Stimulated activated CD4-positive, alpha-beta T cell treated with anti-CD3 and anti-CD28 coated beads, TNF-alpha, amount 100 ng/mL, for 4 hours (primary cell): ENCODE measurements around the gene CTF1.
A peak's percentile ranks its signal among the peaks of the same experiment; 100 is the strongest.
"Not testable (repeated sequence)": the region's sequence is repeated elsewhere in the genome, so short reads cannot be mapped to it uniquely, and the experiment has no call there.

ENCODE experiments used
- DNase-seq, 3 experiments: peaks; one replicate each; pipeline ENCODE4 v3.0.0-alpha.2; 2020; ENCODE audit warnings: low read depth in 3 of 3

The CTF1 gene

DNA sequence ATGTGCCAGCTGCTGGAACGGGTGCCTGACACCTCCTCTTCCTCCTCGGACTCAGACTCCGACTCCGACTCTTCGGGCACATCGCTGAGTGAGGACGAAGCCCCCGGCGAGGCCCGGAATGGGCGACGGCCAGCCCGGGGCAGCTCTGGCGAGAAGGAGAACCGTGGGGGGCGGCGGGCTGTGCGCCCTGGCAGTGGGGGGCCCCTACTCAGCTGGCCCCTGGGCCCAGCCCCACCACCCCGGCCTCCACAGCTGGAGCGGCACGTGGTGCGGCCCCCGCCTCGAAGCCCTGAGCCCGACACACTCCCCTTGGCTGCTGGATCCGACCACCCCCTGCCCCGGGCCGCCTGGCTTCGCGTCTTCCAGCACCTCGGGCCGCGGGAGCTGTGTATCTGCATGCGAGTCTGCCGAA, 33.8 kb downstream of the CTF1 start:
- DNase-seq: no peak

DNA sequence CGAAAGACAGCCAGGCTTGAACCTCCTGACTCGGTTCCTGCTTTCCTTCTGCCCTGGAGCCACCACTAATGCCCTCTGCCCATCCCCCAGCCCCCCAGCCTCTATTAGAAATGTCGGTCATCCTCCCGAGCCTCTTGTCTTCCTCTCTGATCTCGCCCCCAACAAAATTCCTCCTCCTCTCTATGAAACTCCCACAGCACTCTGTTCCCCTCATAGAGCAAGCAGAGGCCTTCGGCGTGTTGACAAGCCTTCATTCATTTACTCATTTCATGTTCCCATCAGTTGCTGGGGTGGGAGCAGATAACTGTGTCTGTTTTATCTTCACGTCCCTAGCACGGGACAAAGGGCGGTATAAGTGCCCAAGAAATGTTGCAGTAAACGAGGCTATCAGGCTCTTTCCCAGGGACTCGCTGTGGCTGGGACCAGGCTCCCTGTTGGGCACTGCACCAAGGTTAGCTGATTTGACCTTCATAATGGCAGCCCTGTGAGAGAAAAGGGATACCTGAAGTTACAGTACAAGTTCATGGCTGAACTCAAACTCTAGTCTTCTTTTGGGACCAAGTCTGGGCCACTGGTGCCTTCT, 34.7 kb downstream of the CTF1 start:
- no peak for DNase-seq

DNA sequence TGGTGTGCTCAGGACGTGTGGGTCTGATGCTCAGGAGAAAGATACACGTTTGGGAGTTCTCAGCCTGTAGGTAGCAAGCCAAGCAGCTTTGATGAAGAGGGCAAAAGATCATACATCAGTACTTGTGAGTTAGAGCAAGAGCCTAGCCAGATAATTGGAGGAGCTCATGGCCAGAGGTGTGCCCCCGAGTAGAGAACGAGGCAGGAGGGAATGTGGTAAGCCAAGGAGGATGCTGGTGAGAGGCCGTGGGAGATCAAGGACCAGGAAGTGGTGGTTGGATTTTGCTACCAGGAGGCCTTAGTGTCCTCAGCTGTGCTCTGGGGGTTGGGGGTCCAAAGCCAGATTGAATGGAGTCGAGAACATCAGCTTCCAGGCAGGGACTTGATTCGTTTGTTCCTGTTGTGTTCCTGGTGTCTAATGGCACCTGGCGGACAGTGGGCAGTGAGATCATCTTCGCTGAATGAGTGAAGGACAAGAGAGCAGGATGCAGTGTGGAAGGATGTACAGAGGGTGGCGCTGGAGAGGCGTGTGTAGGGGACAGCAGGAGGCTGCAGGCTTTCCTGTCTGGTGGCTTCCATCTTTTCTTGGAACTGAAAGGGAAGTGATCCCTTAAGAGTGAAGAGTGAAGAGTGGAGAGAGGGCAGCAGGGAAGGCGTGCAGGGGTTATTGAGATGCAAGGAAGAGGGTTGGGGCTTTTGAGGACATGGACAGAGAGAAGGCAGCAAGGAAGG, 38.6 kb downstream of the CTF1 start:
- DNase-seq: no peak

DNA sequence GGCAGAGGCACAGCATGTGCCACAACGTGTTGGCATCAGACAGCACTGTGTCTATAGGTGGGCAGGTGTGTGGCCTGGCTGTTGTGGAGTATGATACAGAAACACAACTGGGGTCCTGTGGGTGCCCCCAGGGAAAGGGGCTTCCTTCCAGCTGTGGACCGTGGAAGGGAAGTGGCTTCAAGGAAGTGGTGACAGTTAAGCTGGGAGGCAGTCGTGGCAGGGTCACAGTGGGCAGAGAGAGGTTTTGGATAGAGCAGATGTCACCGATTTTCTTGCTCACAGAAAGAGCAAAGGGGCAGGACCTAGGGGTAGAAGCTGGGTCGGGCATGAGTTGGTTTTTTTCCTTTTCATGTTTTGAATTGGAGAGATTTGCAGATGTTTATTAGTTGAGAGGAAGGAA, 41.3 kb downstream of the CTF1 start:
- no peak for DNase-seq

DNA sequence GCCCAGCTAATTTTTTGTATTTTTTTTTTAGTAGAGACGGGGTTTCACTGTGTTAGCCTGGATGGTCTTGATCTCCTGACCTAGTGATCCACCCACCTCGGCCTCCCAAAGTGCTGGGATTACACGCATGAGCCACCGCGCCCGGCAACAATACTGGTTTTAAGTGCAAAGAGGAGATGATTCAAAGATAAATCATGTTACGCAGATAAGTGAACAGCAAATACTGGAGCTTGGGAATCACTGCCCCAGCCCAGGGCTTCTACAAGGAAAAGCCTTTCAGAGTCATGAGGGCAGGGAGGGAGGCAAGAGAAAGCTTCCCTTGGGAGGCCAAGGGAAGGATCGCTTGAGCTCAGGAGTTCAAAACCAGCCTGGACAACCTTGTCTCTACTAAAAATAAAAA, 43.2 kb downstream of the CTF1 start:
- DNase-seq: not testable (repeated sequence)

DNA sequence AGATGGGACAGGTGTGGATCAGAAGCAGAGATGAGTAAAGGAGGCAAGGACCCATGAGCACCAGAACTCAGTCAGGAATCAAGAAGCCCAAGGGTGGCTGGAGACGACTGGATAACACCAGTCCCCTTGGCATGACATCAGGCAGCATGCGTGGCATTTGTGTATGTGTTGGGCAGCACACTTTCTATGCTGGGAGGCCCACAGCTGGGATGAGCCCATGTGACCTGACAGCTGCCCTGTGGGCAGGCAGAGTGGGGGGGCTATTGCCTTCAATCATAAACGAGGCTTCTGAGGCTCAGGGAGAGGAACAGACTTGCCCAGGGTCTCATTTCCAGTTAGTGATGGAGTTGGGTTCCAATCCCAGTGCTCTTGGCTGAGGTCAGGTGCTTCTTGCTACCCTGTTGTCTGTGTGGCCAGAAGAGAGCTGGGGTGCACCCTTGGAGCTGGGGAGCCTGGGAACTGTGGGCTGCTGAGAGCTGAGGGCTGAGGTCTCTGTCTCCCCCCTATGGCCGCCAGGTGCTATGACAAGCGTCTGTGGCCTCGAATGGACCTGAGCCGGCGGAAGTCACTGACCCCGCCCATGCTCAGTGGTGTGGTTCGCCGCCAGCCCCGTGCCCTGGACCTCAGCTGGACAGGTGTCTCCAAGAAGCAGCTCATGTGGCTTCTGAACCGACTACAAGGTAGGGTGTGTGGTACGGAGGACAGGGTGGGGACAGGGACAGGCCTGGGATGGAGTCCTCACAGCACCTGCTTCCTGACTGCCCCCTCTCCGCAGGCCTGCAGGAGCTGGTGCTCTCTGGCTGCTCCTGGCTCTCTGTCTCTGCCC, 45.4 kb downstream of the CTF1 start:
- DNase-seq: peak in 1 of 3 experiments; percentile 38

DNA sequence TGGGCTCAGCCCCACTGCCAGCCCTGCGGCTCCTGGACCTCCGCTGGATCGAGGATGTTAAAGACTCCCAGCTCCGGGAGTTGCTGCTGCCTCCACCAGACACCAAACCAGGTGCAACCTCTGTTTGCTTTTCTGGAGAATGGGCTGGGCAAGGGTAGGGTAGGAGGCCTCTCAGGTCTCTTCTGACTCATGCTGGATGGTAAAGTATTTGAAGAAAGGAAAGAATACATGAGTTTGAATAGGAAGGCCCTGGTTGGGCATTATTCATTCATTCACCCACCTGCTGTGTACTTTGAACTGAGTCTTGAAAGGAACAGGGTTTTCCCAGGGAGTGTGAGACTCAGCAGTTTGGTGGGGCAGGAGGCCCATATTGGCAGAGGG, 46.0 kb downstream of the CTF1 start:
- DNase-seq: no peak

DNA sequence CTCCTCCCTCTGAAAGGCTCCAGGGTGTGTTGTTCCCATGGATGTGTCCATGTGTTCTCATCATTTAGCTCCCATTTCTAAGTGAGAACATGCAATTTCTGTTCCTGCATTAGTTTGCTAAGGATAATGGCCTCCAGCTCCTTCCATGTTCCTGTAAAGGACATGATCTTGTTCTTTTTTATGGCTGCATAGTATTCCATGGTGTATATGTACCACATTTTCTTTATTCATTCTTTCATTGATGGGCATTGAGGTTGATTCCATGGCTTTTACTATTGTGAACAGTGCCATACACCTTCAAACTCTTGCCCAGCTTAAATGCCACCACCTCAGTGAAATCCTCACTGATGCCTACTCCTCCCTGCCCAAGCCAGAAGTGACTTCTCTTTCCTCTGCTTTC, 47.9 kb downstream of the CTF1 start:
- DNase-seq: no peak

DNA sequence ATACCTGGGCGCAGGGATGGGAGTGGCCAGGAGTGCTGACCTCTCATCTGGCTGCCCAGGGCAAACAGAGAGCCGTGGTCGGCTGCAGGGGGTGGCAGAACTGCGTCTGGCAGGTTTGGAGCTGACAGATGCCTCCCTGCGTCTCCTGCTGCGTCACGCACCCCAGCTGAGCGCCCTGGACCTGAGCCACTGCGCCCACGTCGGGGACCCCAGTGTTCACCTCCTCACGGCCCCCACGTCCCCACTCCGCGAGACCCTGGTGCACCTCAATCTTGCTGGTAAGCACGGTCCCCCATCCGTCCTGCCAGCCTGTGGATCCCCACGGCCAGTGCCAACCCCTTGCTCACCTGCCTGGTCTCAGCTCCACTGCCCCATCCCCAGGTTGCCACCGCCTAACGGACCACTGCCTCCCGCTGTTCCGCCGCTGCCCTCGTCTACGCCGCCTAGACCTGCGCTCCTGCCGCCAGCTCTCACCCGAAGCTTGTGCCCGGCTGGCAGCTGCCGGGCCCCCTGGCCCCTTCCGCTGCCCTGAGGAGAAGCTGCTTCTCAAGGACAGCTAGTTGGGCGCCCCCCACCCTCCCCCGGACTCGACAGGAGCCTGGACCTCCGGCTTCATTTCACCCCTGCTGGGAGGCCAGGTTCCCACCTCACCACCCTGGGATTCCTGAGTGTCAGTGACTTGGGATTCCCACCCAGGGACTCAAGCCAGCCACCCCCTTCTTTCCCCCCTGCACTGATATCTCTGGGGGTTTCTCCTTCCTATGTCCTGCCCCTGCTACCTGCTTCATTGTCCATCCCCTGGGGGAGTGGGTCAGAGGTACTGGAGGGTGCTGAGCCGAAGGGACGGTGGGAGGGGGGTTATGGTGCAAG, 50.5 kb downstream of the CTF1 start:
- no peak for DNase-seq

DNA sequence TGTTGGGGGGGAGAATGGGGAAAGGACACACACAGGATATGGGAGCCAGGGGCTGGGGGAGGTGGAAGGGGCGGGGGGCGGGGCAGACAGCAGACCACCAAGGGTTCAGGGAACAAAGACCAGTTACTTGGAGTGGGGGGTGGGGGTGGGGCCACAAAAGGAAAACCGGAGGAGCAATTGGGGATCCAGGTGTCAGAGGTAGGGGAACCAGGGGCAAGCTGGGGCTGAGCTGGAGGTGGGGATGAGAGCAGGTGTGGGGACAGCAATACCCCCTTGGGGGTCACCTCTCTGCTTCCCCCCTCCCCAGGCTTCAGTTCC, 51.1 kb downstream of the CTF1 start:
- no peak for DNase-seq

DNA sequence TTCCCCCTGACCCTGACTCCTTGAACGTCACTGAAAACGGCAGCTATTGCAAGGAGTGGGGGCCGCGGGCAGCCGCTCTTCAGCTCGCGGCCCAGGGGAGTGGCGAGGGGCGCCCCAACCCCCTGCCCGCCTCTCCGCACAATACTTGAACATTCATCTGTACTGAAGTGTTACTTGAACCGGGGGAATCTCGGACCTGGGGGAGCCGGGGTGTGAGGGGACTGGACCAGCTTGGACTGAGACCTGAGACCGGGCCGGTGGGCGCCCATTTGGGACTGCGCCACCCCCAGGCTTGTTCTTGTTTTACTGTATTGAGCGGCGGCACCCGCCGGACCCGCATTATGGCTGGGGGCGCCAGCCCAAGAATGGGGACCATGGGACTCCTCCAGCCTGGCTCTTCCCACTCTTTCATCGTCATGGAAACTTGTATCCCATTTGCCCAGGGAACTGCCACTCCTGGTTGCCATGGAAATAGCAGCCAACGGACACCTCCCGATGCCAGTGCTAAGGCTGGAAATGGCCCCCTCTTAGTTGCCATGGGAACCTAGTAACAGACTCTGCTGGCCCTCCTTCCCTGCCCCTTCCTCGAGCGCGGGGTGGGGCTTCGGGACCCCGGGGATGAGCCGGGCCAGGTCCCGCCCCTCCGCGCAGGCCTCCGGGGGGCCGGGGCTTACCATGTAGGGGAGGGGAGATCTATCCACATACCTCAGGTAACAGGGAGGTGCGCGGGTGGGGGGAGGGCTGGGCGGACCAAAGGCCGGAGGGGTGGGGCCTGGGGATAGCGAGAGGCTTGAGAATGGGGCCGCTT, 51.6 kb downstream of the CTF1 start:
- DNase-seq: no peak

DNA sequence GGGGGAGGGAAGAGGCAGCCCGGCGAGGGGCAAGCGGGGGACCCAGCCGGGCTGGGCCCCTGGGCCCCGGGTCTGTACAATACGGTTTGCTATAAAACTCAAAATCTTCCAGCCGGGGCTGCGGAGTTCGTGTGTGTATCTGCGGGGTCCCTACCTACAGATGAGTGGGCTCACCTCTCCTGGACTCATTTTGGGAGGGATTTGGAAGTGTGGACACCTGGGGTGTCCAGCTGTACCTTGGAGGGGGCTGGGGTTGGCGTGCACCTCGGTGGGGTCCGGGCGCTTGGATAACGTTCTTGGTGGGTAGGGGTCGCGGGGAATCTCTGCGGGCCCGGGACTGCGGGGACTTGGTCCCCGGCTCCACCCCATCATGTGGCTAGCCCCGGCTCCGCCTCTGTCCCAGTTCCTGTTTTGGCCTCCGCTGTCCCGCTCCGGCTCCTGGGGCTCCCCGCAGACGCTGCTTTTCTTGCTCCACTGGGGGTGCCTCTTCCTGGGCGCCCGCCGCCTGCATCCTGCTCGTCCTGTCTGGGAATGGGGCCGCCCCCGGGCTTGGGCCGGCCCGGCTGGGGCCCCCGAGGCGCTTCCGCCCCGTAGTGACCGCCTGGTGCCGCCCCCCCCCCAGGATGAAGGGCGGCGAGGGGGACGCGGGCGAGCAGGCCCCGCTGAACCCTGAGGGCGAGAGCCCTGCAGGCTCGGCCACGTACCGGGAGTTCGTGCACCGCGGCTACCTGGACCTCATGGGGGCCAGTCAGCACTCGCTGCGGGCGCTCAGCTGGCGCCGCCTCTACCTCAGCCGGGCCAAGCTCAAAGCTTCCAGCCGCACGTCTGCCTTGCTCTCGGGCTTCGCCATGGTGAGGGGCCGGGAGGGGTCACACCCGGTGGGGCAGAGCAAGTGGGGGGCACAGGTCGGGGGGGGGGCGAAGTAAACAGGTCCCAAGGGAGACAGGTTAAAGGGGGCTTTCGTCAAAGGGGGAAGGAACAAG, 52.5 kb downstream of the CTF1 start, which contains the start of gene ORAI3:
Gene ORAI3, plus strand, starts transcription at position 402 of the 983 bp plus-strand sequence. Its CDS starts 222 bp downstream, at position 624.
- DNase-seq: no peak

DNA sequence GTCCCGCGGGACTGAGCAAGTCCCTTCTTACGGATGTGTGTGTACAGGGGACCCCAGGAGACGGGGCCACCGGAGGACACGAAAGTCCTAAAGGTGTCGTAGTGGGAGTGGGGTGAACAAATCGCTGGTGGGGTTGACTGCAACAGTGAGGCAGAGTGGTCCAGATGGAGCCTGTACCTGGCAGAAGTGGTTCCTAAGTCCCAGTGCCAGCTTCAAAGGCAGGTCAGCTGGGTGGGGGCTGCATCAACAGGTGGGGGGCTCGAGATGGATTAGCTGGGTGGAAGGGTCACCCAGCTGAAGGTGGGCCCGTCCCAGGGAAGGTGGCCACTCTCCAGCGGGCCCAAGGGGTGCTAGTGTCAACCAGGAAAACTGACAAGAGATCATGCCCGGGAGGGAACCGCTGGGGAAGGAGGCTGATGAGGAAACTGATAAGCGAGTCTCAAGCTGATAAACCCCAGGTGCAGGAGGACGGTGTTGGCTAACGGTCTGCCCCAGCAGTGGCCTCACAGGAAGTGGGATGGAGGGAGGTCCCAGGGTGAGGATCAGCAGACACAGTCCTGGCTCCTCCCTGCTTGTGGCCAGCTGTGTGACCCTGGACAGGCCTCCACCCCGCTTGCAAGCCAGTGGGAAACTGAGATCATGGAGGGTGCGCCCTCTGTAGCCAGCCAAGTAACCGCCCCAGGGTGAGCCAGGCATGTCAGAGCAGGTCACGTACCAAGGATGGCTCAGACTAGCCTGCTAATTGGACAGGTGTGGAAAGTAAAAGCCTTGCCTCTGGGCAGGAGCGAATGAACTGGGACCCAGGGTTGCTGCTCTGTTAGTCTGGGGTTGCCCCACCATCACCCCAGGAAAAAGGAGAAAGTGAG, 53.5 kb downstream of the CTF1 start:
- no peak for DNase-seq

DNA sequence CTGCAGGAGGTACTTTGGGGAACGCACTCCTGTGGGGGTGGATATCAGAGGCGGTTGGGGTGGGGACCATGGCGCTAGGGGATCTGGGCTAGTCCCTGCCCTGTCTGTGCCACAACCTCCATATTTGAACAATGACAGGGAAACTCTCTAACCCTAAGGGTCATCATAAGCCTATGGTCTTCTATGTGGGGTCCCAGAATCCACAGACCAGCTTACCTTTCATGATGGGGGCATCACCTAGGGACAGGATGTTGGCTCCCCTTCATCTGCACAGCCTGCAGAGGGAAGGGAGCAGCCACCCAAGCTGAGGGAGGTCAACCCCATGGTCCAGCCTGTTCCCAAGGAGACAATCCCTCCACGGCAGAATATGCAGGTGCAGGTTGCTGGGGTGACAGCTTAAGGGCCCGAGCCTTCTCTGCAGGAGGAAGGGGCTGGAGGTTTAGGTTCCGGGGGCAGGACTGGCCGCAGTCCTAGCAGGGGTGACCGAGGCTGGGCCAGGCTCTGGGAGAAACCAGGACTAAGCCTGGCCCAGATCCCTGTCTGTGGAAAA, 54.2 kb downstream of the CTF1 start:
- DNase-seq: no peak

DNA sequence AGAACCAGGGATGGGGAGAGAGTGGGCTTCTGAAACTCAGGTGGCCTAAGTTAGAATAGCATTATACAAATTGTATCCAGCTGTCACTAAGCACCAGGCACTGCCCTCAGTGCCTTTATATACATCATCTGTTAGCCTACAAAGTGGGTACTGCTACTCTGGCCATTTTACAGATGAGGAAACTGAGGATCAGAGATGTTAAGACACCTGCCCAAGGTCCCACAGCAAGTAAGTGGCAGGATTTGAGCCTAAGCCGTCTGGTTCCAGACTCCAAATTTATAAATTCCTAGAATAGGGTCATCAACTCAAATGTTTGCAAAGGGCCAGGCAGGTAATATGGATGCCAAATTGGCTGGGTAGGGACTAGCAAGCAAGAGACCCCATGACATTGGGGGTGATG, 54.8 kb downstream of the CTF1 start:
- DNase-seq: no peak

DNA sequence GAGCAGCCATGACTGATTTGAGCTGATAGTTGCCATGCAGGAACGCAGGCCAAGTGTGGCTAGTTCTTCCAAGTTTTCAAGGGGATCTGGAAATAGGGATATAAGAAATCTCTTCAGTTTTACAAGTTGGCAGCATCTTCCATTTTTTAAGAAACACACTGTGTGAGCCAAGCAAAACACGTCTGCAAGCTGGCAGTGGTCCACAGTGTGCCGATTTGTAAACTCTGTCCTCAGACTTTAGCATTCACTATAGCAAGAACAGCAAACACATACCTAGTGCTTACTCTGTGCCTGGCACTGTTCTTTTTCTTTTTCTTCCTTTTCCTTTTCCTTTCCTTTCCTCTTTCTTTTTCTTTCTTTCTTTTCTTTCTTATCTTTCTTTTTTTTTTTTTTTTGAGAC, 55.3 kb downstream of the CTF1 start:
- no peak for DNase-seq

DNA sequence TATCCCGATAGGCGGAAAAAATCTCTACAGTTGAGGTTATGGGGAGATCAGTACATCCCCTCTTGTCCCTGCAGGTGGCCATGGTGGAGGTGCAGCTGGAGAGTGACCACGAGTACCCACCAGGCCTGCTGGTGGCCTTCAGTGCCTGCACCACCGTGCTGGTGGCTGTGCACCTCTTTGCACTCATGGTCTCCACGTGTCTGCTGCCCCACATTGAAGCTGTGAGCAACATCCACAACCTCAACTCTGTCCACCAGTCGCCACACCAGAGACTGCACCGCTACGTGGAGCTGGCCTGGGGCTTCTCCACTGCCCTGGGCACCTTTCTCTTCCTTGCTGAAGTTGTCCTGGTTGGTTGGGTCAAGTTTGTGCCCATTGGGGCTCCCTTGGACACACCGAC, 56.7 kb downstream of the CTF1 start:
- DNase-seq: no peak
